ENCODE results near the gene FGF10.

The FGF10 gene

GRCh38 chr5:44266882-44267576 is 122.2 kb downstream of the FGF10 start:
- Histone ChIP-seq H3K4me1 (no peaks in the 10 kb centered on the region), H3K9me3 (no peaks in the 10 kb centered on the region), H3K36me3 (no peaks in the 10 kb centered on the region), H3K27me3 (no peaks in the 10 kb centered on the region; the same call in 1 of the 2 replicates), H3K4me3 (ENCODE audit: low read depth, low read length) (no peak overlapping the region)
- no peak for DNase-seq
- TF ChIP-seq CTCF (IDR thresholded peaks at IDR 0.05; ENCODE audit: low read depth, low read length) = no peak

- no peaks in the 10 kb centered on the region for H3K4me1 ChIP-seq
- H3K27me3 ChIP-seq = no peaks in the 10 kb centered on the region; the same call in 1 of the 2 replicates
- H3K36me3 ChIP-seq = no peaks in the 10 kb centered on the region
- DNase-seq = no peak
- no peaks in the 10 kb centered on the region for H3K9me3 ChIP-seq
- no peak overlapping the region for H3K4me3 ChIP-seq (ENCODE audit: low read depth, low read length)
- no peak for TF ChIP-seq CTCF (IDR thresholded peaks at IDR 0.05; ENCODE audit: low read depth, low read length)
These were observed 123.5 kb downstream of the FGF10 start for GRCh38 chr5:44265713-44266112.

GRCh38 chr5:44260793-44261192 is 128.4 kb downstream of the FGF10 start:
- DNase-seq = no peak
- Histone ChIP-seq H3K4me1 (no peaks in the 10 kb centered on the region), H3K9me3 (no peaks in the 10 kb centered on the region), H3K27me3 (no peaks in the 10 kb centered on the region; the same call in 1 of the 2 replicates), H3K36me3 (no peaks in the 10 kb centered on the region), H3K4me3 (ENCODE audit: low read depth, low read length) (no peak overlapping the region)
- no peak for TF ChIP-seq CTCF (IDR thresholded peaks at IDR 0.05; ENCODE audit: low read depth, low read length)

- Histone ChIP-seq H3K27me3 (no peaks in the 10 kb centered on the region), H3K4me1 (no peaks in the 10 kb centered on the region), H3K36me3 (no peaks in the 10 kb centered on the region), H3K9me3 (no peaks in the 10 kb centered on the region), H3K4me3 (ENCODE audit: low read depth, low read length) (no peak overlapping the region)
- DNase-seq = no peak
- TF ChIP-seq CTCF (IDR thresholded peaks at IDR 0.05; ENCODE audit: low read depth, low read length) = no peak
These were observed 131.4 kb downstream of the FGF10 start for GRCh38 chr5:44257653-44258365.

- H3K9me3 ChIP-seq = no peaks in the 10 kb centered on the region
- no peak for DNase-seq
- no peak overlapping the region for H3K4me3 ChIP-seq (ENCODE audit: low read depth, low read length)
- no peaks in the 10 kb centered on the region for H3K36me3 ChIP-seq
- no peaks in the 10 kb centered on the region for H3K27me3 ChIP-seq
- no peak for TF ChIP-seq CTCF (IDR thresholded peaks at IDR 0.05; ENCODE audit: low read depth, low read length)
- H3K4me1 ChIP-seq = no peaks in the 10 kb centered on the region
These were observed 132.0 kb downstream of the FGF10 start for GRCh38 chr5:44257221-44257620.
